A549 treated with AZD9567 at 1 μM for 4 hours (cell line): ENCODE measurements around the gene ZSWIM2. TPM values are rescaled to one million over a fixed set of nuclear protein-coding genes. Genes with fewer than 3 reads are reported as not detected.

Experiments used
- total RNA-seq: library from RNA; stranded (reverse); fragments of 200-300 nt; extraction: Qiagen RNA extraction; gene quantifications from 5 replicates; pipeline ENCODE4 v1.2.3, GENCODE V29; 2022; ENCODE audit not compliant: insufficient read depth

ZSWIM2 gene, protein sequence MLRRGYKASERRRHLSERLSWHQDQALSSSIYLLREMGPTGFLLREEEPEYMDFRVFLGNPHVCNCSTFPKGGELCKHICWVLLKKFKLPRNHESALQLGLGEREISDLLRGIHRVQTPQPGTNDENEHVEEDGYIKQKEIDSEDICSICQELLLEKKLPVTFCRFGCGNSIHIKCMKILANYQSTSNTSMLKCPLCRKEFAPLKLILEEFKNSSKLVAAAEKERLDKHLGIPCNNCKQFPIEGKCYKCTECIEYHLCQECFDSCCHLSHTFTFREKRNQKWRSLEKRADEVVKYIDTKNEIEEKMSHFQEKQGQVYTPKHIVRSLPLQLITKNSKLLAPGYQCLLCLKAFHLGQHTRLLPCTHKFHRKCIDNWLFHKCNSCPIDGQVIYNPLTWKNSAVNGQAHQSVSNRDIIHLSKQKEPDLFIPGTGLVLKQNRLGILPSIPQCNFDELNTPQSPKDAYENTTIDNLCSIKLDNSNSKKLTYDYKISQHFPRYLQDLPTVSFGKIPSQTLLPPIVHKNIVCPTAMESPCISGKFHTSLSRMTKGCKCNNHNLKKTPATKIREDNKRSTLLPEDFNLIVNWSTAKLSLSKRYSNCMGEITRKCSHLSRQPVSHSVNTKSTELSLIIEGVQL
- not detected in 5 replicates for total RNA-seq

DNA sequence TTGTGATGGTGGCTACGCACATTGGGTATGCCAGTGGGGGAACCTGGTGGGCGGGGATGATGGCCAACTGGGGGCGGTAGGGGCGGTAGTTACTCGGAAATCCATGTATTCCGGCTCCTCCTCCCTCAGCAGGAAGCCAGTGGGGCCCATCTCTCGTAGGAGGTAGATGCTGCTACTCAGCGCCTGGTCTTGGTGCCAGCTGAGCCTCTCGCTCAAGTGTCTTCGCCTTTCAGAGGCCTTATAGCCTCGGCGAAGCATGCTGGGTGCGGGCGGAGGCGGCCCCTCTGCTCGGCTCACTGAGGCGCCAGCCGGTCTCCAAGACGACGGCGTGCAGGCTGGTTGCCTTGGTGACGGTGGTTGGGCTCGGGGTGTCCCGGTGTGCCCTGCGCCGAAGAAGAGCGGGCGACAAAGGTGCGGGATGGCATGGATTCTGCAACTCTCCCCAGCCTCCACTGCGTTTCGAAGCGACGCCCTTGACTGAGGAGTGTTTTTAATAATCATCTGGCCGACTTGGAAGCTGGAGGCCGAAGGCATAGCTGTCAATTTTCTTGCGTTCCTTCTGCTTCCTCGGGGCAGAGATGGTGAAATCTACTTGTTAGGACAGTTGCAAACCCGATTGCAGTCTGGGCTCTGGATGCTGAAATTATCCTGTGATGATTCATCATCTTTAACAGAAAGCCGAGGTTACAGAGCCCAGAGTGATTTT lies at the start of gene ZSWIM2:
Gene ZSWIM2 (minus strand): TSS at position 298 of the 706 bp plus-strand sequence. CDS start 40 bp downstream, at position 258.

Other genes with a start within 250 kb of the ZSWIM2 start
- gene FAM171B, start 155.1 kb downstream of the ZSWIM2 start, total RNA-seq, result 1.3 to 2.2 TPM (median 1.9 TPM) in 5 replicates